ENCODE data around the gene DCBLD1. TPM values are rescaled to one million over a fixed set of nuclear protein-coding genes. Genes with fewer than 3 reads are reported as not detected.
A peak's percentile ranks its signal among the peaks of the same experiment; 100 is the strongest.

DCBLD1 gene
- total and polyA plus RNA-seq, 2 of the 13 experiments (the other 11 are each of a cell fraction or from before 2014, with no cell fraction given): 23.2 to 41.5 TPM

DNA sequence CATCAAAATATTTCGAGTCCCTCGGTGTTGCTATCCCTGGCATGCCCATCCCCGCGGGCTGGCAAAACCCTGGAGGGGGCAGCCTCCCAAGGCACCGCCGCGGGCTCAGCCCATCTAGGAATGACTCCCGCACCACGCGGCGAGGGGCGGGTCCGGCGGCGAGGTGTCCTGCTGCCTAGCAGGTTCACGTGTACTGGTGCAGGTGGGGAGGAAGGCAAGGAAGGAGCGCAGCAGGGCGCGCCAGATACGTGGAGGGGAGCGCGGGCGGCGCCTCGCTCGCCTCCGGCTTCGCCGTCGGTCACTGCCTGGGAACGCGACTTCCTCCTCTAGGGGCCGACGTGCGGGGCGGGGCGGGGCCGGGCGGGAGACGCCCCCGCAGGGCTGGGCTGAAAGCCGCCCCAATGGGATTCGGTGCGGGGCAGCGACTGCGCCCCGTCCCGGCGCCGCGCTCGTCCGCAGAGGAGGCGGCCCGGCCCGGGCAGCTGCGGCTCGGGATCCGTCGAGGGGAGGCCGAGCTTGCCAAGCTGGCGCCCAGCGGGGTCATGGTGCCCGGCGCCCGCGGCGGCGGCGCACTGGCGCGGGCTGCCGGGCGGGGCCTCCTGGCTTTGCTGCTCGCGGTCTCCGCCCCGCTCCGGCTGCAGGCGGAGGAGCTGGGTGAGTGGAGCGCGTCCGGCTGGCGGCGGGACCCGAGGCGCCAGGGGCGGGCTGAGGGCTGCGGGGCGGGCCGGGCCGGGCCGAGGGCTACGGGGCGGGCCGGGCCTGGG lies at the start of gene DCBLD1 (continued):
- TF ChIP-seq FLYWCH1 (CRISPR knock-in tag; IDR thresholded peaks at IDR 0.05) (0 out of 2 replicates have a peak, but pooled peaks have one; percentile 17), ZNF737 (CRISPR knock-in tag; IDR thresholded peaks at IDR 0.05; ENCODE audit: borderline replicate concordance) (no peak), KLF12 (CRISPR knock-in tag; IDR thresholded peaks at IDR 0.05; ENCODE audit: borderline replicate concordance) (peak; percentile 69), NFIC (IDR thresholded peaks at IDR 0.05; ENCODE audit: low read length) (0 out of 2 replicates have a peak, but pooled peaks have one; percentile 23), RBM39 (IDR thresholded peaks at IDR 0.05; ENCODE audit: low read depth, low read length, poor library complexity, severe bottlenecking) (peak; percentile 75), NFKBIZ (CRISPR knock-in tag; IDR thresholded peaks at IDR 0.05) (peak; percentile 56; the same call in 1 of the 2 replicates), SIN3A (IDR thresholded peaks at IDR 0.05; ENCODE audit: borderline replicate concordance, low read depth, low read length) (peak; percentile 74; the same call in 1 of the 2 replicates), CENPX (CRISPR knock-in tag; IDR thresholded peaks at IDR 0.05) (no peak), ZNF484 (CRISPR knock-in tag; IDR thresholded peaks at IDR 0.05; ENCODE audit: borderline replicate concordance, low read depth) (0 out of 2 replicates have a peak, but pooled peaks have one; percentile 30), KAT8 (CRISPR knock-in tag; IDR thresholded peaks at IDR 0.05) (peak; percentile 43; the same call in 1 of the 2 replicates), PHB2 (IDR thresholded peaks at IDR 0.05; ENCODE audit: partially characterized antibody) (no peak), BCL3 (CRISPR knock-in tag; IDR thresholded peaks at IDR 0.05) (peak; percentile 47; the same call in 1 of the 2 replicates), ZNF720 (CRISPR knock-in tag; IDR thresholded peaks at IDR 0.05) (no peak), TEAD3 (CRISPR knock-in tag; optimal IDR thresholded peaks at IDR 0.05; ENCODE audit: borderline replicate concordance) (peak; percentile 70), ELF3 (CRISPR knock-in tag; IDR thresholded peaks at IDR 0.05) (peak; percentile 82), ZNF160 (CRISPR knock-in tag; IDR thresholded peaks at IDR 0.05) (peak; percentile 62; the same call in 1 of the 2 replicates), E2F5 (CRISPR knock-in tag; conservative IDR thresholded peaks at IDR 0.05) (no peak)
- TF ChIP-seq, protein P1, sequence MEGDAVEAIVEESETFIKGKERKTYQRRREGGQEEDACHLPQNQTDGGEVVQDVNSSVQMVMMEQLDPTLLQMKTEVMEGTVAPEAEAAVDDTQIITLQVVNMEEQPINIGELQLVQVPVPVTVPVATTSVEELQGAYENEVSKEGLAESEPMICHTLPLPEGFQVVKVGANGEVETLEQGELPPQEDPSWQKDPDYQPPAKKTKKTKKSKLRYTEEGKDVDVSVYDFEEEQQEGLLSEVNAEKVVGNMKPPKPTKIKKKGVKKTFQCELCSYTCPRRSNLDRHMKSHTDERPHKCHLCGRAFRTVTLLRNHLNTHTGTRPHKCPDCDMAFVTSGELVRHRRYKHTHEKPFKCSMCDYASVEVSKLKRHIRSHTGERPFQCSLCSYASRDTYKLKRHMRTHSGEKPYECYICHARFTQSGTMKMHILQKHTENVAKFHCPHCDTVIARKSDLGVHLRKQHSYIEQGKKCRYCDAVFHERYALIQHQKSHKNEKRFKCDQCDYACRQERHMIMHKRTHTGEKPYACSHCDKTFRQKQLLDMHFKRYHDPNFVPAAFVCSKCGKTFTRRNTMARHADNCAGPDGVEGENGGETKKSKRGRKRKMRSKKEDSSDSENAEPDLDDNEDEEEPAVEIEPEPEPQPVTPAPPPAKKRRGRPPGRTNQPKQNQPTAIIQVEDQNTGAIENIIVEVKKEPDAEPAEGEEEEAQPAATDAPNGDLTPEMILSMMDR (CRISPR knock-in tag; IDR thresholded peaks at IDR 0.05): peak; percentile 38; the same call in 1 of the 2 replicates
- TF ChIP-seq, protein P2, sequence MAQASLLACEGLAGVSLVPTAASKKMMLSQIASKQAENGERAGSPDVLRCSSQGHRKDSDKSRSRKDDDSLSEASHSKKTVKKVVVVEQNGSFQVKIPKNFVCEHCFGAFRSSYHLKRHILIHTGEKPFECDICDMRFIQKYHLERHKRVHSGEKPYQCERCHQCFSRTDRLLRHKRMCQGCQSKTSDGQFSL (CRISPR knock-in tag; IDR thresholded peaks at IDR 0.05): no peak
- TF ChIP-seq, protein P3, sequence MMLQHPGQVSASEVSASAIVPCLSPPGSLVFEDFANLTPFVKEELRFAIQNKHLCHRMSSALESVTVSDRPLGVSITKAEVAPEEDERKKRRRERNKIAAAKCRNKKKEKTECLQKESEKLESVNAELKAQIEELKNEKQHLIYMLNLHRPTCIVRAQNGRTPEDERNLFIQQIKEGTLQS (CRISPR knock-in tag; IDR thresholded peaks at IDR 0.05): 0 out of 2 replicates have a peak, but pooled peaks have one; percentile 12
- TF ChIP-seq, protein P4, sequence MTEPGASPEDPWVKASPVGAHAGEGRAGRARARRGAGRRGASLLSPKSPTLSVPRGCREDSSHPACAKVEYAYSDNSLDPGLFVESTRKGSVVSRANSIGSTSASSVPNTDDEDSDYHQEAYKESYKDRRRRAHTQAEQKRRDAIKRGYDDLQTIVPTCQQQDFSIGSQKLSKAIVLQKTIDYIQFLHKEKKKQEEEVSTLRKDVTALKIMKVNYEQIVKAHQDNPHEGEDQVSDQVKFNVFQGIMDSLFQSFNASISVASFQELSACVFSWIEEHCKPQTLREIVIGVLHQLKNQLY (CRISPR knock-in tag; IDR thresholded peaks at IDR 0.05): peak; percentile 84; the same call in 1 of the 2 replicates
- TF ChIP-seq, protein P5, sequence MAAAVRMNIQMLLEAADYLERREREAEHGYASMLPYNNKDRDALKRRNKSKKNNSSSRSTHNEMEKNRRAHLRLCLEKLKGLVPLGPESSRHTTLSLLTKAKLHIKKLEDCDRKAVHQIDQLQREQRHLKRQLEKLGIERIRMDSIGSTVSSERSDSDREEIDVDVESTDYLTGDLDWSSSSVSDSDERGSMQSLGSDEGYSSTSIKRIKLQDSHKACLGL (CRISPR knock-in tag; IDR thresholded peaks at IDR 0.05): peak; percentile 89
